GM21717 (cell line): ENCODE data around the gene SPATA18.
"Not testable (repeated sequence)": the region's sequence is repeated elsewhere in the genome, so short reads cannot be mapped to it uniquely, and the experiment has no call there.

Experiments used
- ATAC-seq: cut with Tn5 transposase; IDR thresholded peaks from one replicate; pipeline ENCODE4 v1.9.1; 2021; ENCODE audit warnings: mild to moderate bottlenecking, moderate library complexity; ENCODE audit not compliant: unreplicated experiment

SPATA18 gene

DNA sequence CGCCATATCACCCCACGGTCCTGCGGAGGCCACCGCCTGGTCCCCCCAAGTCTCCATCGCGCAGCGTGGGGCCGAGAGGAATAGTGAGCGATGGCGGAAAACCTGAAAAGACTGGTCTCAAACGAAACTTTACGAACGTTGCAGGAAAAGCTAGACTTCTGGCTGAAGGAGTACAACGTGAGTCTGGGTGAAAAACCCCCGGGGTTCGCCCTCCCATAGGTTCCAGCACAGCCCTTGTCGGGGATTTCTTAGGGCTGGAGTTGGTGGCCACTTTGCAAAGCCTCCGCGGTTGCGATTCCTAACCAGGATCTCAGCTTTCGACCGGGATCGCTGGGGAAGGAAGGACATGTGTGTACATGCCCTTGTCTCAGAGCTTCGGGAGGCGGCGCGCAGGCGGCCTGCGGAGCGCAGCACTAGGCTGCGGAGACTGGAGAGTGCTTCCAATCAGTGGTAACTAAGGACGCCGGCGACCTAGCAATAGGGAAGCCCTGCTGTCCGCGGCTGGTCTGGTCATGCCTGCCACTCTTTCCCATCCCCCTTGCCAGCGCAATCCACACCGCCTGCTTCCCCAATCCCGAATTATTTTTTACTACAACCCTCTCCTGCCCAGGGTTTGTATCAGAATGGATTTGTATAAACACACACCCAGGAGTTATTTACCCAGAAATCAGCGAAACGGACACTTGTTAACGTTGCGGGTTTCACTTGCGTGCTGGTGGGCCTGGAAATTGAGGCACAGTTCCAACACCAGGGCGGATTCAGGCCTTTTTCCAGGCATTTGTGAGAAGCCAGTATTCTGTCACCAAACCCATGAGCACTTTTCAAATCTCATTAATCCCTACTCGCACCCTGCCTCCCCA lies 741 bp downstream of the SPATA18 start:
- ATAC-seq: peak; percentile 72

DNA sequence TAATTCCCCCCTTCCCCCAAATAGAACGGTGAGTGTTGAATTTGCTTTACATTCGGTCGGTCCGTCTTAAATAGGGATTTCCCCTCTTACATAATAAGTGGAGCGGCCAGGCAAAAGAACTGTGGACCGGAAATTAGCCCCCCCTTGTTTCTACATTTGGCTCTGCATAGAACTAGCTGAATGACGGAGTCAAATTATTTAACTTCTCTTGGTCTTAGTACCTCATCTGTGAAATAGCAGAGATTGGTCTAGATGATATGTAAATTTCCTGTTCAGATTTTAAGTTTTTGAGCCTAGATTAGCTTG lies 1.3 kb downstream of the SPATA18 start:
- peak; percentile 55 for ATAC-seq

DNA sequence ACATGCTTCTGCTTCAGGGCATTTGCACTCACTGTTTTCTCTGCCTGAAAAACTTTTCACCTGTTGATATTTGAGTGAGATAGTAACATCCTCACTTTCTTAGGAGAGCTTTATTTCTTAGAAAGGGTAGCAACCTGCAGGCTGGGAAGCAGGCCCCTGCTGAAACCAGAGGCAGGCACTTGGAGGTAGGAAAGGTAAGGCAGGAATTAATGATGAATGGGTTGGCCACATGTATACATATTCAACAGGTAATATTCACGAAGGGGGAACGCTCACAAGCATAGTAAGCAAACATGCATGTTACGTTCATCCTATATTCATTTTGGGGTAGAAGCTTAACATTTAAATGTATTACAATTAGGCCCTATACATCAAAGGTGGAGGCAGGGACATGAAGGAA lies 3.1 kb downstream of the SPATA18 start:
- no peak for ATAC-seq

DNA sequence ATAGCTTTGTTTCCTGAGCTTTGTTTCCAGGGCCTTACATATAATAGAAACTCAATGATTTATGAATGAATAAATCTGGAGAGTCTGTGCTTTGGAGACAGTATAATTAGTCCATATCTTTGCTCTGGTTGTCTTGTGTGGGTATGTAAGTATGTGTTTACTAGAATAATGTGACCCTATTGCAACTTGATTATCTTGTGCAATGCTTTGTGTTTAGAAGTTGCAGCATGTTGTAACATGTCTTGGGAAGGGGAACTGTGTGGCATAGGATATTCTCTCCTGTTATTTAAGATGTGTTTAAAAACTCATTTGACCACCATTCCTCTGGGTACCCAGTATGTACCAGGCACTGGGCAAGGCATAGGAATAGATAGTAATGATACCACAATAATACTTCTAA lies 6.1 kb downstream of the SPATA18 start:
- no peak for ATAC-seq

DNA sequence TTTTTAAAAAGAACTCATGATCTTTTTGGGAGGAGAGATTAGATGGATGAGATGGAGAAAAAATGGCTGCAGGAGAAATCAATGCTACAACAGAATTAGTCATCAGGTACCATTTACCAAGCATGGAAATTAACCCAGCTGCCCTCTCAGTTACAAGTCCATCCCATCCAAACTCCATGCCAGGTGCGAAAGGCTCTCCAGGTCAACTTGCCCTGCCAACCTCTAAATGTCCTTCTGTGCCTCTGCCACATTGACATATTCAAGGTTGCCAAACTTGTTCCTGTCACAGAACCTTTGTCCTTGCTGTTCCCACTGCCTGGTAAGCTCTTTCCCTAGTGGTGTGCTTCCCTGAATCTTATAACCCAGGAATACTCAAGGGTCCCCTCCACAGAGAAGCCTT lies 7.2 kb downstream of the SPATA18 start:
- no peak for ATAC-seq

DNA sequence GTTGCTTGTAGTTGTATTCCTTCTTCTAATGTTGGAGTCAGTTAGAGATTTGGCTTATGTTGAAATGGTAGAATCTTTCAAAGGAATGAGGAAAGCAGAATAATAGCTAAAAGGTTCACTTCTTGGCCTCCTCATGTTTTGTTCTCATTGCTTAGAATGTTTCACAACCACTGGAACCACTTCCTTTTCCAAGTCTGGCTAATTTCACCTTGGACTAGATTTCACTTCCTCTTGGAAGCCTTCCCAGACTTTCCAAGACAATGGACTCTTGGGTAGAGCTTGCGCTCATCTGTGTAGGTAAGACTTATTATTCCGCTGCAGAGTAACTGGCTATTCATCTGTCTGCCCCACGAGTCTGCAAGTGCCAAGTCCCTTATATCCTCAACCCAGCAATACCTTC lies 8.3 kb downstream of the SPATA18 start:
- no peak for ATAC-seq

DNA sequence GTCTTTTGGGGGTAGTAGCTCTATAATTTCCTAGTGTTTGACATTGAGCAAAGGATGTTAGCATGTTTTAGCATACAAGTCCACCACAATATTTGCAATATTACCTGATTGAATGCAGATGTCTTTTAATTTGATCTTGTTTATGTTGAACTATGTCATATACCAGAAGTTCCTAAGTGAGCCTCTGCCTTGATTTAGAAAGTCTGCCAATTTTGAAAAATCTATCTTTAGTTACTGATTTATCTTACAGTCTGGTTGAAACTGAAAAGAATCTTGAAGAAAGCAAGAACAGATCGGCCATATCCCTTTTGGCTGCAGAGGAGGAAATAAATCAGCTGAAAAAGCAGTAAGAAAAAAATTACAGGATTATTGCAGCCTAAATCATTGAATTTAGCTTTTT lies 18.5 kb downstream of the SPATA18 start:
- no peak for ATAC-seq

DNA sequence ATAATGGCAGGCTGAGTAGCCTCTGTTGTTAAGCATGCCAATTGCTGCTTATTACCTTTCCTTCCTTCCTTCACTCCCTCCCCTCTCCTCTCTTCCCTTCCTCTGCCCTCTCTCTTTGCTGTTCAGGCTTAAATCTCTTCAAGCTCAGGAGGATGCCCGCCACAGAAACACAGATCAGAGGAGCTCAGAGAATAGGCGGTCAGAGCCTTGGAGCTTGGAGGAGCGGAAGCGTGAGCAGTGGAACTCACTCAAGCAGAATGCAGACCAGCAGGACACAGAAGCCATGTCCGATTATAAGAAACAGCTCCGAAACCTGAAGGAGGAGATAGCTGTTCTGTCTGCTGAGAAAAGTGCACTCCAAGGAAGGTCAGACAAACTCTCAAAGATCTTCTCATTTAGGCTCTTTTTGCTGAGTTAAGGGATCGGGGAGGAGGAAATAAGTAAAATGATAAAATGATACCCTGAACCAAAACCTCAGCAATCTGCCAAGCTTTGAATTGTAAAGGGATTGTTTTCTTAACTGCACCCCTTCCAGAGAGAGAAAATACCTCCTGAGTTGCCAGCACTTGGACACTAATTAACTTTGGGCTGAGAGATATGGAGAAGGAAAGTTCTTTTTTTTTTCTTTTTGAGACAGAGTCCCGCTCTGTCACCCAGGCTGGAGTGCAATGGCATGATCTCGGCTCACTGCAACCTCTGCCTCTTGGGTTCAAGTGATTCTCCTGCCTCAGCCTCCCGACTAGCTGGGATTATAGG lies 20.9 kb downstream of the SPATA18 start:
- ATAC-seq: no peak

DNA sequence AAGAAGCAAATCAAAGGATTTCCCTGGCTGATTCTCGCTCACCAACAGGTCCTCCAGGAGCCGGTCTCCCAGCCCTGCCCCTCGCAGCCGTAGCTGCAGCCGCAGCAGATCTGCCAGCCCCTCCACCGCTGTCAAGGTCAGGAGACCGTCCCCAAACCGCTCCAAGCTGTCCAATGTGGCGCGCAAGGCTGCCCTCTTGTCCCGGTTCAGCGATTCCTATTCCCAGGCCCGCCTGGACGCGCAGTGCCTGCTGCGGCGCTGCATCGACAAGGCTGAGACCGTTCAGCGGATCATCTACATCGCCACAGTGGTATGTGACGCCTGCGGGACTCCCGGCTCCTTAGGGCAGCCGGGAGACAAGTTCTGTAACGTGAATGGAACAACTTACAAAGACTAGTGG lies 25.6 kb downstream of the SPATA18 start:
- ATAC-seq: no peak

DNA sequence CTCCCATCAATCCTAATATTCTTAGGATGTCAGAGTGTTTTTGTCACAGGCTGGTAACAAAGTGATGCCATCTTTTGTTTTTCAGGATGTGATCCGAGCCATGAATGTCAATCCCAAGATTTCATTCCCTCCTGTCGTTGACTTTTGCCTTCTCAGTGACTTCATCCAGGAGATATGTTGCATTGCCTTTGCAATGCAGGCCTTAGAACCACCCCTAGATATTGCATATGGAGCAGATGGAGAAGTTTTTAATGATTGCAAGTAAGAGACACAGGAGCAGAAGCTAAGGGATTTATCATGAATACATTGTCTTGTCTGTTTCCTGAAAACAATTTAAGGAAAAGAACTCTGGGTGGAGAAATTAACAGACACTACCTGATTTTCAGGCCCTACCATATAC lies 28.6 kb downstream of the SPATA18 start:
- ATAC-seq: no peak

DNA sequence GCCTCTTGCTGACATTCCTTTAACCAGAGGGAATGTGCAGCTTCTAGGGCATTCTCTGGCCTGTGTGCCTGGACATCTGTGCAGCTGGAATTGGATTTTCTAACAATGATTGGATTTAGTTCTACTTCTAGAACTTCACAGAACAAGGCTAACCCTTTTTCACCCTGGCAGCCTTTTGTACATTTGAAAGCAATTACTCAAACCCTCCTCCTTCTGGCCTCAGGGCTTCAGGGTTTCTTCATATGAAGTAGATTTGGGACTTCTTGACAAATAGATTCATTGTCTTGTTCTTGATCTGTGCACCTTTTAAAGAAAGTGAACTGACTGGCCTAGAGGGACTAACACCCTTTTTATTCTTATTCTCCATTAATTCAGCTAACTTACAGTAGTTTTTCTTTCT lies 30.1 kb downstream of the SPATA18 start:
- no peak for ATAC-seq

DNA sequence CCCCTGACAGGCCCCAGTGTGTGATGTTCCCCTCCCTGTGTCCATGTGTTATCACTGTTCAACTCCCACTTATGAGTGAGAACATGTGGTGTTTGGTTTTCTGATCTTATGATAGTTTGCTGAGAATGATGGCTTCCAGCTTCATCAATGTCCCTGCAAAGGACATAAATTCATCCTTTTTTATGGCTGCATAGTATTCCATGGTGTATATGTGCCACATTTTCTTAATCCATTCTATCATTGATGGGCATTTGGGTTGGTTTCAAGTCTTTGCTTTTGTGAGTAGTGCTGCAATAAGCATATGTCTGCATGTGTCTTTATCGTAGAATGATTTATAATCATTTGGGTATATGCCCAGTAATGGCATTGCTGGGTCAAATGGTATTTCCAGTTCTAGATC lies 35.3 kb downstream of the SPATA18 start:
- ATAC-seq: not testable (repeated sequence)

DNA sequence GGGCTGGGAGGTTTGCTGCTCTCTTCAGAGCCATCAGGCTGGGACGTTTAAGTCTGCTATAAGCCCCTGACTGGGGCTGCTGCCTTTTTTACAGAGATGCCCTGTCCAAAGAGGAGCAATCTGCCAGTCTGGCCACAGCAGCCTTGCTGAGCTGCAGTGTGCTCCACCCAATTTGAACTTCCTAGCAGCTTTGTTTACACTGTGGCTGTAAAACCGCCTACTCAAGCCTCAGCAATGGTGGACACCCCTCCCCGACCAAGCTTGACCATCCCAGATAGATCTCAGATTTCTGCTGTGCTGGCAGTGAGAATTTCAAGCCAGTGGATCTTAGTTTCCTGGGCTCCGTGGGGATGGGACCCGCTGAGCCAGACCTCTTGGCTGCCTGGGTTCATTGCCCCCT lies 40.7 kb downstream of the SPATA18 start:
- ATAC-seq: no peak

DNA sequence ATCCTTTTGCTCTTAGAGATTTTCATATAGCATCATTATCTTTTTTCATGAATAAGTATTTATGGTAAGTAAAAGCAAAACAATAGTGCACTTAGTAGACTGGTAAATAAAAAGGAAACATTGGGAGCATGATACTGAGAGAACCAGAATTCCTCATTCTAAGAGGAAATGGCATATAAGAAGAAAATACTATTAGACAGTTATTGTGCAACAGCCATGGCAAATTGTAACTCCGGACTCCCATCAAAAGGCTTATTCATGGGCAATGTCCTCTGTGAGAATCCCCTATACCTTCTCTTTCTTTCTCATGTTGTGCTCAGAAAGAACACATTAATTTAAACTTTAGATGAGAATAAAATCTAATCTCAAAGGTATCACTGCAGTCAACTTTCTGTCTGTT lies 42.4 kb downstream of the SPATA18 start:
- ATAC-seq: no peak

DNA sequence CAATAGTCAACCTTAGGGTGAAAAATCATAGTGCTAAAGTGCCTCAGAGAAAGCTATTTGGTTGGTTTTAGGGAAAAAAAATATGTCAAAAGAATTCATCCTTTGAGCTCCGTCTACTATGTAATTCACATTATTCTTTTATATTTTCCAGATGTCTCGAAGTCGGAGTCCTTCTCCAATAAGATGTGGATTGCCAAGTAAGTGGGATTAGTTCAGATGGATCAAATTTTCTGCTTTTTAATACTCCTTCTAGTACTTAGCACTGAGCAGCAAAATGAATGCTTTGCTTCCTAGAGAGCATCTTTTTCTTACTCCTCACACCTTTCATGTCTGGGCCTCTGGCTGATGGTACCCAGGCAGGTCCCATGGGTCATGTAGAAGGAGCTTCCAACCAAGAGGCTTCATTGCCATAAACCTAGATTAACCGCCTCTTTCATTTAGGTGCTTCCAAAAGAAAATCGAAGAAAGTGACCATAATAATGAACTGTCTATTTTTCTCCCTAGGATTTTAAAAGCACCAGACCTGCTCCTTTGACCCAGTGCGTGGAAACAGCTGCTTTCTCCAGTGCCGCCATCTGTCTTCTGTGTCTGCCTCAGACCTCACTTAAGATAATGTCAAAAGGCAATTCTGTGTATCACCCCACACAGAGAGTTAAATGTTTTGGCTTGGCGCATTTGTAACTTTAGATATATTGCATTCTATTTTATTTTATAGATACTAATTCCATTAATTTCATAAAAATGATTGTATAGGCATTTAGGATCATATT lies 43.5 kb downstream of the SPATA18 start:
- ATAC-seq: no peak

DNA sequence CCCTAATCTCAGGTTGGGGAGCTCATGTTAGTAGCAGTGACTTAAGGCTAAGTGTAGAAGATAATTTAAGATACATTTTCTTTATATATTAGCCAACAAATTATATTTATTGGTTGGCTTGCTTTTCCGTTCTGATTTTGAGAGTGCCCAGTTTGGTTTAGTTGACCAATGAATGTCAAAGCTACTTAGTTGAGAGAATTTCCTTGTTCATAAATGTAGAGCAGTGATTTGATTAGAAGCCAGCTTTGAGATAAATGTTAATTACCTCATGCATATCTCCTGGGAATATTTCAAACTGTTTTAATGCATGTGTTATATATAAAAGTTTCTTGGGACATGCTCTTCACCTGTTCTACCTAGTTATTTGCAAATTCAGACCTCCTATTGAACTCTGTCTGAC lies 44.3 kb downstream of the SPATA18 start:
- ATAC-seq: no peak

DNA sequence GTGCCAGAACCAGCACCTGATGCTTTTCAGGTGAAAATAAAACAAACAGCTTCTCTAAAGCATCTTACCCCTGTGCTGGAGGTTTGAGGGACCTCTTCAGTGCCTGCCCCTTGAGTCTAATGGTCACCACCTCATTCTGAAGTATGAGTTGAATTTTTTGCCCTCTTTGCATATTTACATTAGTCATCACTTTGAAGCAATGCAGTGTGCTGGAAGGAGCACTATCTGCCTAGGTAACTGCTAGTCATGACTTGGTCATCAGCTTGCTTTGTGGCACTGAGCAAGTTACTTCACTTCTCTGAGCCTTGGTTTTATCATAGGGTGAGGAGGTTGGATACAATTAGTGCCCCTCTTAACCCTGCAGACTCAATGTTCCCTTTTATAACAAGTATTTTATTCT lies 44.9 kb downstream of the SPATA18 start:
- ATAC-seq: no peak

DNA sequence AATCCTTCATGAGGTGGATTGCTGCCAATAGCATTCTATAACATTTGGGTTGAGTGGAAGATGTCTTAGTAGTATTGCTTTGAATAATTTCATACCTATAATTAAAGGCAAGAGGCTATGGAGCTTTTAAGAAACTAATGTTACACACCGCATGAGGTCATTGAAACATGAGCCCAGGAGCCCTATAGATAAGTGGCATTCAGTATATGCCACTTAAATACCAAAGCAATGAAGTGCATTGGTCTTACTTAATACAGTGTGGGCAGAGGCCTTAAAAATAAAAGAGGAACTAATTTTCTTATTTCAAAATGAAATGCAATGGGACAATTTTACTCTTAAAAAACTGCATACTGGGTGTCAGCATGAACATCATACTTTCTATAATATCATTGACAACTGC lies 47.5 kb downstream of the SPATA18 start:
- no peak for ATAC-seq

DNA sequence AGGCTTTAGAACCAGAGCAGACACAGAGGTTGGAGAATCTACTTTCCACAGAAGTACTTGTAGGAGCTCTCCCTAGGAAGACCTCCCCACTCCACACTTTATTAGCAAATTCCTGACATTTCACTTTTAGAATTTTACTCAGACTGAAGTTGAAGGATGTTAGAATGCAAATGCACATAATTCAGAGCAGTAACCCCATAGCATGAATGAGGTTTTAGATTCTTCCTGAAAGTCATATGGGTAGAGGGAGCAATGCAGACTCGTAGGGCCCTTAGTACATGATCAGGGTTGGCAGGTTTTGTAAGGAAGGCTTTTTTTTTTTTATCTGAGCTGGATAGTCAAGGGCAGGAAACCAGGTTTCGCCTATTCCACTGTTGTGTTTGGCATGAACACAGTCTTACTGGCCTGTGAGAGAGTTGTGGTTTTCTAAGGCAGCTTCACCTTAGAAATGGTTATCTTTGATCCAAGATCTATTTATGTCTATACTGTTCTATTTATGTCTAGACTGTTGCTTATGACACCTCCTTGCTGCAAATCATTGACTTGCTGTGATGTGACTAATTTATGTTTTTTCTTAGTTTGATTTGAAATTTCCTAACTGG lies 48.9 kb downstream of the SPATA18 start:
- no peak for ATAC-seq

DNA sequence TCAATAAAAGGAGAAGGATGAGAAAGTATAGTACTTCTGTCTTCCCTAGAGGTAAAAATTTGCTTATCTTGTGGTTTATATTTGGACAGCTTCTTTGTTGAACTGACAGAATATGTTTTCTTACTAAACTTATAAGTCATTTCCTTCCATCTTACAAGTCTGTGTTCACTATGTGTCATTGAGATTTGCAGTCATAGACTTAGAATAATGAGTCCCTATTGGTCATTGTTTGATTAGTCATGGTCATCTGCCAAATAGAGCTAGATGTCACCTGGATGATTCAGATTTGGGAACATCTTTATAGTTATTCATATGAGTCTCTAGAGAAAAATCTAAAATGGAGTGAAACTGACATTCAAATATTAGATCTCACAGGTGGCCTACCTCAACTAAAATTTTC lies 51.5 kb downstream of the SPATA18 start:
- ATAC-seq: no peak

DNA sequence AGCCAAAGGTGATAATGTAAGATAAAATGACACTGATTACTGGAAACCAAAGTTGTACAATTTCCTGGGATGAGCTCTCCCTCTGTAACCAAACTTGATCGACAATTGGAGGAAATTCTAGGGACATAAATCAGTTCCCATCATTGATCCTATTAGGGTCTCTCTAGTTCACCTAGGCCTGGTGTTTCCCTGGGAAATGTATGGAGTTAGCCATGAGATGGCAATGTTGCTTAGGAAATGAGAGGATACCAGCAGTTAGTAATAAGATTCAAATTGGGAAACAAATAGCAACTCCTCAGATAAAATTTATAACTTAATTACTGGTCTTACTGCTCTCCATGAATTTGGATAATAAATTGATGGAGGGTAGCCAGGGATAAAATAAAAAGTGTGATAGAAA lies 52.2 kb downstream of the SPATA18 start:
- no peak for ATAC-seq
